Measurements from ENCODE around the gene TEX14. TPM values are rescaled to one million over a fixed set of nuclear protein-coding genes. Genes with fewer than 3 reads are reported as not detected.

TEX14 gene
- total and polyA plus RNA-seq, 10 of the 15 experiments (the other 5 are each of a cell fraction or from before 2014, with no cell fraction given) = 0.15 to 1.3 (median 0.66) TPM

- TF ChIP-seq ZZZ3 (IDR thresholded peaks at IDR 0.05; ENCODE audit: control insufficient read depth, insufficient read length, low read depth) (no peak), SRF (IDR thresholded peaks at IDR 0.05; ENCODE audit: low read depth in 2 of 2, low read length in 2 of 2) (peak in 1 of 2 experiments; percentile 73; a peak in 1 of 4 replicates), EP300 (IDR thresholded peaks at IDR 0.05; ENCODE audit: borderline replicate concordance in 1 of 2, control insufficient read depth in 1 of 2, low read depth in 2 of 2, low read length in 2 of 2) (peak in 1 of 2 experiments; percentile 64; a peak in 1 of 4 replicates), TBL1XR1 (IDR thresholded peaks at IDR 0.05; ENCODE audit: low read depth, low read length) (peak; percentile 97; the same call in 1 of the 2 replicates), SPI1 (IDR thresholded peaks at IDR 0.05; ENCODE audit: borderline replicate concordance, insufficient read depth, low read depth, low read length) (peak; percentile 37; the same call in 1 of the 2 replicates), KDM1A (IDR thresholded peaks at IDR 0.05; ENCODE audit: borderline replicate concordance) (no peak), MLLT1 (IDR thresholded peaks at IDR 0.05) (peak; percentile 91), KAT2A (conservative IDR thresholded peaks at IDR 0.05; ENCODE audit: control insufficient read depth, low read depth, low read length) (peak; percentile 76), CBX5 (IDR thresholded peaks at IDR 0.05; ENCODE audit: low read depth) (peak; percentile 92; the same call in 1 of the 2 replicates), EED (IDR thresholded peaks at IDR 0.05; ENCODE audit: low read depth) (peak; percentile 83), RAD21 (IDR thresholded peaks at IDR 0.05; ENCODE audit: insufficient read depth, low read depth, low read length) (no peak), SMARCA5 (IDR thresholded peaks at IDR 0.05) (peak; percentile 15; the same call in 1 of the 2 replicates), NR2C1 (IDR thresholded peaks at IDR 0.05) (0 out of 2 replicates have a peak, but pooled peaks have one; percentile 28), MEF2B (IDR thresholded peaks at IDR 0.05; ENCODE audit: partially characterized antibody, poor library complexity, severe bottlenecking) (peak; percentile 48), ZNF592 (IDR thresholded peaks at IDR 0.05) (peak; percentile 4; the same call in 1 of the 2 replicates), IRF4 (IDR thresholded peaks at IDR 0.05; ENCODE audit: low read depth, low read length) (peak; percentile 56; the same call in 1 of the 2 replicates), CREM (IDR thresholded peaks at IDR 0.05; ENCODE audit: low read depth) (peak; percentile 99), PKNOX1 (IDR thresholded peaks at IDR 0.05) (peak; percentile 80), BHLHE40 (IDR thresholded peaks at IDR 0.05; ENCODE audit: borderline replicate concordance in 1 of 2, low read depth in 2 of 2, low read length in 1 of 2) (peak; percentile 60 to 80), RFX5 (IDR thresholded peaks at IDR 0.05; ENCODE audit: low read depth, low read length) (no peak)
- TF ChIP-seq, protein P1, sequence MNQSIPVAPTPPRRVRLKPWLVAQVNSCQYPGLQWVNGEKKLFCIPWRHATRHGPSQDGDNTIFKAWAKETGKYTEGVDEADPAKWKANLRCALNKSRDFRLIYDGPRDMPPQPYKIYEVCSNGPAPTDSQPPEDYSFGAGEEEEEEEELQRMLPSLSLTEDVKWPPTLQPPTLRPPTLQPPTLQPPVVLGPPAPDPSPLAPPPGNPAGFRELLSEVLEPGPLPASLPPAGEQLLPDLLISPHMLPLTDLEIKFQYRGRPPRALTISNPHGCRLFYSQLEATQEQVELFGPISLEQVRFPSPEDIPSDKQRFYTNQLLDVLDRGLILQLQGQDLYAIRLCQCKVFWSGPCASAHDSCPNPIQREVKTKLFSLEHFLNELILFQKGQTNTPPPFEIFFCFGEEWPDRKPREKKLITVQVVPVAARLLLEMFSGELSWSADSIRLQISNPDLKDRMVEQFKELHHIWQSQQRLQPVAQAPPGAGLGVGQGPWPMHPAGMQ (IDR thresholded peaks at IDR 0.05; ENCODE audit: borderline replicate concordance) = no peak; the same call in 1 of the 2 replicates
Observed at GRCh38 chr17:58679263-58680037, 12.4 kb downstream of the TEX14 start (continued).

All from GM12878 (cell line).